ENCODE results near the gene AP1G2. TPM values are rescaled to one million over a fixed set of nuclear protein-coding genes. Genes with fewer than 3 reads are reported as not detected.
"Not testable (repeated sequence)": the region's sequence is repeated elsewhere in the genome, so short reads cannot be mapped to it uniquely, and the experiment has no call there.

AP1G2 gene
- polyA plus RNA-seq (ENCODE audit: insufficient read length) = 99.6 TPM
- long read RNA-seq, donor 1, partial matches to known transcripts = 0 of 6 reads
- long read RNA-seq, donor 1, other reads (novel, unspliced or antisense) = 0 of 6 reads
- long read RNA-seq, donor 2, transcript AP1G2-214 (2 exons, 658 nt) = major isoform, 5 of 11 reads
- long read RNA-seq, donor 2, partial matches to known transcripts = 0 of 11 reads
- long read RNA-seq, donor 2, other reads (novel, unspliced or antisense) = 0 of 11 reads
- long read RNA-seq, donor 3, partial matches to known transcripts = 0 of 6 reads
- long read RNA-seq, donor 3, other reads (novel, unspliced or antisense) = 0 of 6 reads
- long read RNA-seq, donor 4, partial matches to known transcripts = 0 of 1 reads
- long read RNA-seq, donor 4, other reads (novel, unspliced or antisense) = 0 of 1 reads
- long read RNA-seq, donor 5, partial matches to known transcripts = 19 of 26 reads
- long read RNA-seq, donor 5, other reads (novel, unspliced or antisense) = 0 of 26 reads
- long read RNA-seq, donor 6, partial matches to known transcripts = 0 of 5 reads
- long read RNA-seq, donor 6, other reads (novel, unspliced or antisense) = 0 of 5 reads
- long read RNA-seq, donor 7, transcript AP1G2-232 (3 exons, 459 nt) = major isoform, 6 of 24 reads
- long read RNA-seq, donor 7, transcript AP1G2-214 (2 exons, 658 nt) = major isoform, 6 of 24 reads
- long read RNA-seq, donor 7, partial matches to known transcripts = 10 of 24 reads
- long read RNA-seq, donor 7, other reads (novel, unspliced or antisense) = 0 of 24 reads
- long read RNA-seq, donor 8, partial matches to known transcripts = 0 of 4 reads
- long read RNA-seq, donor 8, other reads (novel, unspliced or antisense) = 0 of 4 reads

DNA sequence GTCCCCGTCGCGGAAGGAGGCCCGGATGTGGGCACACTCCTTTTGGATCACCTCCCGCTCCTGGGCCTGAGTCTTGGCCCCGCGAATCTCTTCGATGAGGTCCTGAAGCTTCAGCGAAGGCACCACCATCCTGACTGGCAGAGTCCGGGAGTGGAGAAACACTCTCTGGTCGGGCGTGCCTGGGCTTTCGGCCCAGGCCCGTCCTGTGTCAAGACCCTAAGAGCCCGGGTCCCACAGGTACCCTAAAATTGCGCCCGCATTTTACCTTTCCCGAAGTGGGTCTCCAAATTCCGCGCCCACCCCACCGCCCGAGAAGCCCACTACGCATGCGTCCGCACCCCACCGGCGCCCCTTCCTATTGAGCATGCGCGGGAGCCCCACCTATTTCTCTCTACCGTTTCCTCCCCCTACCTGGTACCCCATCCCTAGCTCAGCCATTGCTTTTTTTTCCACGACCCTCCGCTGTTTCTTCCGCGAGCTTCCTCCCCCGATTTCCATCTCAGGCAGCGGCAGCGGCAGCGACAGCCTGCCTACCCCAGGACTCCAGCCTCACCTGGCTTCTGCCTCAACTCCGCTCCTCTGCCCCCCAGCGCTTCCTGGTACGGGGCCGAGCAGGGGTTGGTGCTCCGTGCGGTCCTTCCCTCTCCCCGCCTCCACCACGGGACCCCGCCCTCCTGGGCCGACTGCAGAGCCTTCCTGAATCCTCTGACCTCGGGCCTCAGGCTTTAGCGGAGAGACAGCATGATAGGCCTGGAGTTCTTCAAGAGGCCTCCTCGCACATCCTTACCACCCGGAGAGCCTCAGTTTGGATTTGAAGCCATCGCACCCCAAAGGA is at the start of gene AP1G2:
Gene AP1G2 (minus strand): TSS at position 606 of the 835 bp plus-strand sequence. CDS start 477 bp downstream, at position 129.
- no peak for DNase-seq

- no peak for DNase-seq
Observed at GRCh38 chr14:23615856-23616255, 48.3 kb upstream of the AP1G2 start.

- DNase-seq = no peak
Observed at GRCh38 chr14:23614395-23614828, 46.8 kb upstream of the AP1G2 start.

DNA sequence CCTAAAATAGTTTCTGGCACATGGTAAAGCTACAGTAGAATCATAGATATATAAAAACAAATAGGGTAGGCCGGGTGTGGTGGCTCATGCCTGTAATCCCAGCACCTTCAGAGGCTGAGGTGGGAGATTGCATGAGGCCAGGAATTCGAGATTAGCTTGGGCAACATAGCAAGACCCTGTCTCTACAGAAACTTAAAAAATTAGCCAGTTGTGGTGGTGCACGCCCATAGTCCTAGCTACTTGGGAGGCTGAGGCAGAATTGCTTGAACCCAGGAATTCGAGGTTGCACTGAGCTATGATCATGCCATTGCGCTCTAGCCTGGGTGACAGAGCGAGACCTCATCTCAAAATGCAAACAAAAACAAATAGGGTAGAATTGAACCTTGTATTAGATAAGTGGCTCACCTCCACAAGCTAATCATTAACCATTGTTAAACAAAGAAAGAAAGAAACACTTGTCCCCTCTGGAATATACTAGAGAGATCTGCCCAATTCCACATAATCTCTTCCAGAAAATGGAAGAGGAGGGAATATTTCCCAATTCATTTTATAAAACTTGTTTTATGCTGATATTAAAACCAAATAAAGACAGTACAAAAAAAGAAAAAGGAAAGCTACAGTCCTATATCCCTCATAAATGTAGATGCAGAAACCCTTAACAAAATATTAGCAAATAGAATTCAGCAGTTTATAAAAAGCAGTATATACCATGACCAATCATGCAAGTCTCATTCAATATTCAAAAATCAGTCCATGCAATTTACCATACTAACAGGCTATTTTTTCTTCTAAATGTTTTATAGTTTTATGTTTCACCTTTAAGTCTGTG is 45.9 kb upstream of the AP1G2 start:
- no peak for DNase-seq

GRCh38 chr14:23612802-23613201 is 45.2 kb upstream of the AP1G2 start:
- DNase-seq = no peak

DNA sequence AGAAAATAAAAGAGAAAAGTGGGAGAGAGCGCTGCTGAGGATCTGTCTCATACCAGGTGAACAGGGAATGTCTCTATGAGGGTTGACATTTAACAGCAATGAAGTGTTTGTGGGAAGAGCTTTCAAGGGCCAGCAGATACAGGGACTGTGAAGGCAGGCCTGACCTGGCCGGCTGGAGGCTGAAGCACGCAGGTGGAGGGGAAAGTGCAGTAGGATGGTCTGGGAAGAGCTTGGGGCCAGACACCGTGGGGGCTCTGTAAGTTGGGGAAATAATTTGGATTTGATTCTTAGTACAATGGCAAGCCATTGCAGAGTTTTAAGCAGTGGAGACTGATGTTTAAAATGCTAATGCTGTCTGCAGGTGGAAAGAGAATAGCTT is 44.8 kb upstream of the AP1G2 start:
- no peak for DNase-seq

GRCh38 chr14:23610815-23611289 is 43.3 kb upstream of the AP1G2 start:
- no peak for DNase-seq

DNA sequence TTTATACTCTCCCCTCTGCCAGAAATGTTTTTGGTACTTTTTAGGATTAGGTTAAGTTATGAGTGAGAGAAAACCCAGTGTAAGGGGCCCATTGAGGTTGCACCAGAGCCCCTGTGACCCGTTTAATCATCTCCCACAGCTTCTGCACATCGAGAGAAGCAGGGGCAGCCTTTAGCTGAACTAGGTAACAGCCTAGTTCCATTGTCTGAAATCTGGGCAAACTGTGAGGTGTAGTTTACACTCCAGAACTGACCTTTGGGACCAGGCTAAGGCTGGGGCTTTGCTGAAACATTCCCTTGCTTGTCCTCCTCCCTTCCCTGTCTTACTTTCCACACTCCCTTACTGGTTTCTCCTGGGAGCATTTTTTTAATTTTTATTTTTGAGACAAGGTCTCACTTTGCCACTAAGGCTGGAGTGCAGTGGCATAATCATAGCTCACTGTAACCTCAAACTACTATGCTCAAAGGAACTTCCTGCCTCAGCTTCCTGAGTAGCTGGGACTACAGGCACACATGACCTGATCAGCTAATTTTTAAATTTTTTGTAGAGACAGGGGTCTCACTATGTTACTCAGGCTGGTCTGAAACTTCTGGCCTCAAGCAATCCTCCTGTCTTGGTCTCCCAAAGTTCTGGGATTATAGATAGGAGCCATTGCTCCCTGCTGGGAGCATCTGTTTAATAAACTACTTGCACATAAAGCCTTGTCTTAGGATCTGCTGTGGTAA is 42.7 kb upstream of the AP1G2 start:
- DNase-seq = no peak

GRCh38 chr14:23609411-23610089 is 42.0 kb upstream of the AP1G2 start:
- not testable (repeated sequence) for DNase-seq

DNA sequence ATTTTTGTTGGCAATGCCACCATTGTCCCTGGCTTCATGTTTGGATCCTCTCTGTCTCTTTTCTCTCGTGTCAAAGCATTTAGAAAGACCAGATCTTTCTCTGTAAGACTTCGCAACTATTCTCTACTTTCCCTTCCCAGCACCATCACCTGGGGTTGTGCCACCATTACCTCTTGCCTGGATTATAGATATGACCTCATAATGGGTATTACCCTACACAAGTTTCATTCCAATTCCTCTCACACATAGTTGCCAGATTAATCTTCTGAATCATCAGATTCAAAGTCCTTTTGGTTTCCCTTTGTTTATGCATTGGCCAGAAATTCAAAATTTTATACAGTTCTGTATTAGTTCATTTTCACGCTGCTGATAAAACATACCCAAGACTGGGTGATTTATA is 41.4 kb upstream of the AP1G2 start:
- DNase-seq = no peak

- no peak for DNase-seq
Observed at GRCh38 chr14:23608454-23608853, 40.9 kb upstream of the AP1G2 start.

- DNase-seq = no peak
Observed at GRCh38 chr14:23605931-23606585, 38.5 kb upstream of the AP1G2 start.

DNA sequence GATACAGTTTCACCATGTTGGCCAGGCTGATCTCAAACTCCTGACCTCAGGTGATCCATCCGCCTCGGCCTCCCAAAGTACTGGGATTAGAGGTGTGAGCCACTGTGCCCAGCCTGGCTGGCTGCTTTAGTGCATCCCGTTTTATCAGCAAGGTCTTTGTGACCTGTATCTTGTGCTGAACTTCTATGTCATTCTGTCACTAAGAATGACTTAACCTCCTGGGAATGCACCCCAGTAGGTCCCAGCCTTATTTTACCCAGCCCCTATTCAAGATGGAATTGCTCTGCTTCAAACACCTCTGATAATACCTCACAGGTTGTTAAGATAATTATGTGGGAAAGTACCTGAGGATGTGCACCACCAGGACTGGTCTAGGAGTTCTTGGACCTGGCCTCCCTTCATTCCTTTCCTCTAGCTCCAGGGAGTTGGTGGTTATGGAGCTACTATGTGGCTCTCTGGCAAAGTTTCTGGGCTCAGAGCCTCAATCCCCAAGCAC is 37.1 kb upstream of the AP1G2 start:
- DNase-seq = no peak

DNA sequence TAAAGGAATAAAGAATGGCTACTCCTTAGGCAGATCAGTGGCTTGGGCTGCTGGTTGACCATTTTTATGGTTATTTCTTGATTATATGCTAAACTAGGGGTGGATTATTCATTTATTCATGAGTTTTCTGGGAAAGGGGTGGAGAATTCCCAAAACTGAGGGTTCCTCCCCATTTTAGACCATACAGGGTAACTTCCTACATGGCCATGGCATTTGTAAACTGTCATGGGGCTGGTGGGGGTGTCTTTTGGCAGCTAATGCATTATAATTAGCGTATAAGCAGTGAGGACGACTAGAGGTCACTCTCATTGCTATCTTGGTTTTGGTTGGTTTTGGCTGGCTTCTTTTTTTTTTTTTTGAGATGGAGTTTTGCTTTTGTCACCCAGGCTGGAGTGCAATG is 36.6 kb upstream of the AP1G2 start:
- no peak for DNase-seq

- DNase-seq = no peak
Observed at GRCh38 chr14:23603103-23603502, 35.5 kb upstream of the AP1G2 start.

DNA sequence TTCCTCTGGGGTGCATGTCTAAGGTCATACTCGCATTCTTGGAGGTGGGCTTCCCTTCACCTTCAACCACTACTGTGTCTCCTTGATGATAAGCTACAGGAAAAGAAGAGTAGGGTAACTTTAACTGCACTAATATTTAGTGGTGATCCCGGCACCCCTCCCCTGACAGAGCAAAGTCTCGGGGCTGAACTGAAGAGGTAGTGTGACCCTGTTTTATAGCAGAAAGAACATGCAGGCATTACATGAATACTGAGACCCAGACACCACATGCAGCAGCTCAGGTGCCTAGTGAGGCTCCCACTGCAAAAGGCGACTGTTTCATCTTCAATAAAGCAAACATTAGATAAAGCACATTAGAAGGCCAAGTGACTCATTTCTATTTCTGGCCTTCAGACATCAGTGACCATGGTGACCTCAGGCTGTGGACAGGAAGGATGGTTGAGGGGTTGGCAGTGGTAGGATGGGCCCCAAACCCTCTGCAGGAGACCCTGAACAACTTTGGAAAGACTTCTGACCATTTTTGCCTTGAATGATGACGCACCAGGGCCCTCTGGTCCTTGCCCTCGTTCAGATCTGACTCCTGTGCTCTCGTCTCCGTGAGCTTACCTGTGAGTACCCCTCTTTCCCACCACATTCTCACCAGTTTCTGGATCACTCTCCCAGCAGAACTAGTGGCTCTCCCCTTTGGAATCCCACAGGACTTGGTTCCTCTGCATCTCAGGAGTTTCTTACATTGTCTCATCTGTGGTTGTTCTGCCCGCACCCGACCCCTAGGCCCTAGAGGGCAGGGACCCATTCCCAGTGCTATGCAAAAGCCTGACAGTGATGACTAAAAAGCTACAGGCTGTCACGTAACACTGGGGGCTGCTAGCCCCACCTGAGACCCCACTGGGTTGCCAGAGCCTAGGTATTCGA is 34.8 kb upstream of the AP1G2 start:
- DNase-seq = no peak

GRCh38 chr14:23601845-23602180 is 34.2 kb upstream of the AP1G2 start:
- DNase-seq = no peak

DNA sequence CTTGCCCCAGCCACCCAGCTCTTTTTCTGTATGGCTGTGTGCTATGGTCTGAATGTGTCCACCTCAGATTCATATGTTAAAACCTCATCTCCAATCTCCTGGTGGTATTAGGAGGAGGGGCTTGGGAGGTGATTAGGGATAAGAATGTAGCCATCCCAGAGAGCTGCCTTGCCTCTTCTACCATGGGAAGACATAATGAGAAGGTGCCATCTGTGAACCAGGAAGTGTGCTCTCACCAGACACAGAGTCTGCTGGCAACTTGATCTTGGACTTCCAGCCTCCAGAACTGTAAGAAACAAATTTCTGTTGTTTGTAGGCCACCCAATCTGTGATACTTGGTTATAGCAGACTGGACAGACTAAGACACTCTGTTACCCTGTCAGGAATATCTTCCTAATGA is 33.8 kb upstream of the AP1G2 start:
- no peak for DNase-seq

Data from left kidney (tissue), 8 donors.